ENCODE measurements around the gene CHCHD5. TPM values are rescaled to one million over a fixed set of nuclear protein-coding genes. Genes with fewer than 3 reads are reported as not detected.

Gene CHCHD5
- total and polyA plus RNA-seq, 10 of the 15 experiments (the other 5 are each of a cell fraction or from before 2014, with no cell fraction given), result 16.4 to 118 (median 45.2) TPM

GRCh38 chr2:112584134-112584890 lies at the start of gene CHCHD5 (continued):
- TF ChIP-seq CEBPB (IDR thresholded peaks at IDR 0.05; ENCODE audit: borderline replicate concordance in 1 of 2, low read depth in 2 of 2, low read length in 2 of 2) (peak in 1 of 2 experiments; percentile 83; a peak in 2 of 4 replicates), RBBP5 (conservative IDR thresholded peaks at IDR 0.05) (no peak), E4F1 (IDR thresholded peaks at IDR 0.05; ENCODE audit: borderline replicate concordance, partially characterized antibody) (peak; percentile 86), MYB (IDR thresholded peaks at IDR 0.05; ENCODE audit: borderline replicate concordance, low read depth, low read length) (no peak), CREM (IDR thresholded peaks at IDR 0.05; ENCODE audit: low read depth) (peak; percentile 89), RB1 (IDR thresholded peaks at IDR 0.05; ENCODE audit: borderline replicate concordance) (no peak), HDAC2 (IDR thresholded peaks at IDR 0.05) (no peak), ATF3 (IDR thresholded peaks at IDR 0.05; ENCODE audit: borderline replicate concordance, extremely low read depth, low read depth, low read length) (no peak), BMI1 (IDR thresholded peaks at IDR 0.05; ENCODE audit: borderline replicate concordance) (peak; percentile 91), KAT2A (conservative IDR thresholded peaks at IDR 0.05; ENCODE audit: control insufficient read depth, low read depth, low read length) (no peak), NFYB (IDR thresholded peaks at IDR 0.05; ENCODE audit: insufficient read depth, low read depth, low read length) (peak; percentile 57; the same call in 1 of the 2 replicates), SMARCA5 (IDR thresholded peaks at IDR 0.05) (0 out of 2 replicates have a peak, but pooled peaks have one; percentile 20), SUZ12 (IDR thresholded peaks at IDR 0.05; ENCODE audit: unreplicated experiment) (no peak), TCF12 (IDR thresholded peaks at IDR 0.05; ENCODE audit: low read depth, low read length) (no peak), CEBPZ (IDR thresholded peaks at IDR 0.05; ENCODE audit: low read depth, low read length) (no peak), CBX3 (IDR thresholded peaks at IDR 0.05; ENCODE audit: borderline replicate concordance, low read depth) (no peak)
- TF ChIP-seq, protein P1, sequence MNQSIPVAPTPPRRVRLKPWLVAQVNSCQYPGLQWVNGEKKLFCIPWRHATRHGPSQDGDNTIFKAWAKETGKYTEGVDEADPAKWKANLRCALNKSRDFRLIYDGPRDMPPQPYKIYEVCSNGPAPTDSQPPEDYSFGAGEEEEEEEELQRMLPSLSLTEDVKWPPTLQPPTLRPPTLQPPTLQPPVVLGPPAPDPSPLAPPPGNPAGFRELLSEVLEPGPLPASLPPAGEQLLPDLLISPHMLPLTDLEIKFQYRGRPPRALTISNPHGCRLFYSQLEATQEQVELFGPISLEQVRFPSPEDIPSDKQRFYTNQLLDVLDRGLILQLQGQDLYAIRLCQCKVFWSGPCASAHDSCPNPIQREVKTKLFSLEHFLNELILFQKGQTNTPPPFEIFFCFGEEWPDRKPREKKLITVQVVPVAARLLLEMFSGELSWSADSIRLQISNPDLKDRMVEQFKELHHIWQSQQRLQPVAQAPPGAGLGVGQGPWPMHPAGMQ (IDR thresholded peaks at IDR 0.05; ENCODE audit: borderline replicate concordance), result no peak
- TF ChIP-seq, protein P2, sequence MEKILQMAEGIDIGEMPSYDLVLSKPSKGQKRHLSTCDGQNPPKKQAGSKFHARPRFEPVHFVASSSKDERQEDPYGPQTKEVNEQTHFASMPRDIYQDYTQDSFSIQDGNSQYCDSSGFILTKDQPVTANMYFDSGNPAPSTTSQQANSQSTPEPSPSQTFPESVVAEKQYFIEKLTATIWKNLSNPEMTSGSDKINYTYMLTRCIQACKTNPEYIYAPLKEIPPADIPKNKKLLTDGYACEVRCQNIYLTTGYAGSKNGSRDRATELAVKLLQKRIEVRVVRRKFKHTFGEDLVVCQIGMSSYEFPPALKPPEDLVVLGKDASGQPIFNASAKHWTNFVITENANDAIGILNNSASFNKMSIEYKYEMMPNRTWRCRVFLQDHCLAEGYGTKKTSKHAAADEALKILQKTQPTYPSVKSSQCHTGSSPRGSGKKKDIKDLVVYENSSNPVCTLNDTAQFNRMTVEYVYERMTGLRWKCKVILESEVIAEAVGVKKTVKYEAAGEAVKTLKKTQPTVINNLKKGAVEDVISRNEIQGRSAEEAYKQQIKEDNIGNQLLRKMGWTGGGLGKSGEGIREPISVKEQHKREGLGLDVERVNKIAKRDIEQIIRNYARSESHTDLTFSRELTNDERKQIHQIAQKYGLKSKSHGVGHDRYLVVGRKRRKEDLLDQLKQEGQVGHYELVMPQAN (conservative IDR thresholded peaks at IDR 0.05), result peak; percentile 71
